Stimulated activated CD8-positive, alpha-beta memory T cell treated with anti-CD3 and anti-CD28 coated beads, Interleukin-2, amount 100 ng/mL, for 48 hours (primary cell): ENCODE measurements around the gene UBXN6.

Experiments
- DNase-seq, 2 donors: peaks; one replicate each; pipeline ENCODE4 v3.0.0-alpha.2; 2020; ENCODE audit warnings: low read depth in 2 of 2

Gene UBXN6

GRCh38 chr19:4409123-4409933, 48.3 kb downstream of the UBXN6 start:
- DNase-seq = no peak

GRCh38 chr19:4406626-4407025, 51.0 kb downstream of the UBXN6 start:
- no peak for DNase-seq

- DNase-seq = no peak
Measured at GRCh38 chr19:4405977-4406376, 51.6 kb downstream of the UBXN6 start.

- DNase-seq = no peak
Measured at GRCh38 chr19:4403005-4403761, 54.4 kb downstream of the UBXN6 start.

GRCh38 chr19:4402171-4403004, 55.2 kb downstream of the UBXN6 start, which contains the start of gene CHAF1A:
CHAF1A (plus strand) TSS chr19:4402640; CDS start chr19:4402763, 123 bp downstream.
- DNase-seq = peak; percentile 97 to 99

GRCh38 chr19:4401769-4402170, 55.8 kb downstream of the UBXN6 start:
- DNase-seq = no peak

GRCh38 chr19:4400135-4400936, 57.3 kb downstream of the UBXN6 start, which contains the start of gene SH3GL1:
SH3GL1 (minus strand) TSS chr19:4400547; CDS start chr19:4400368, 179 bp downstream.
- peak; percentile 85 for DNase-seq

GRCh38 chr19:4399812-4400134, 57.8 kb downstream of the UBXN6 start:
- no peak for DNase-seq

GRCh38 chr19:4396949-4397783, 60.4 kb downstream of the UBXN6 start:
- DNase-seq = no peak
